ENCODE results near the gene SDHD.

The SDHD gene

DNA sequence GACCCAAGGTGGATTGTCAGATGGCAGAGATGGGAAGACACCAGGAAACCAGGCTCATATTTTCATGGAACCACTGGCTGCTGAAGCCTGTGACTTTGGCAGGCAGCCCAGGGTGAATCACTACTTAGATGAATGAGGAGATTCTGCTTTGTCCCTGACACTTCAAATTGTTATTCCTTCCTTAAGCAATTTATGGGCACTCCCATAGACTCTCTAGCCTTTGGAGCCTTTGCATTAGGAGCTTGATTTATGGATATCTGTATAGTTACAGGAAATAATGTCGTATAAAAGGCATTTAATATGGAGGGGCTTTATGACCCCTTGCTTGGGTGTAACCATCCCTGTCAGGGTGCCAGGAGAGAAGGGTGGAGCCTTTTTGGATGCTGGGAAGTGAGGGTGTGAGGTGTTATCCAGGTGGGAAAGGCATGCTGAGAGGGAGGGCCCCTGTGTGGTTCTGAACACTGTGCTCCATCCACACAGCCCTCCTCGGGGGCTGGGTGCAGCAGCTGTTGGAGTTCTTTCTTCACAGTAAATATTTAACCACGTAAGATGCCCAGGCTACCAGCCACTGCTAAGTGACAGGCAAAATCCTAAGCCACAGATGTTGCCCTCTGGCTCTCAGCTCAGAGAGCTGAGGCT lies 41.9 kb downstream of the SDHD start:
- POLR2A ChIA-PET, result no interaction called here
- TF ChIP-seq, protein P1, sequence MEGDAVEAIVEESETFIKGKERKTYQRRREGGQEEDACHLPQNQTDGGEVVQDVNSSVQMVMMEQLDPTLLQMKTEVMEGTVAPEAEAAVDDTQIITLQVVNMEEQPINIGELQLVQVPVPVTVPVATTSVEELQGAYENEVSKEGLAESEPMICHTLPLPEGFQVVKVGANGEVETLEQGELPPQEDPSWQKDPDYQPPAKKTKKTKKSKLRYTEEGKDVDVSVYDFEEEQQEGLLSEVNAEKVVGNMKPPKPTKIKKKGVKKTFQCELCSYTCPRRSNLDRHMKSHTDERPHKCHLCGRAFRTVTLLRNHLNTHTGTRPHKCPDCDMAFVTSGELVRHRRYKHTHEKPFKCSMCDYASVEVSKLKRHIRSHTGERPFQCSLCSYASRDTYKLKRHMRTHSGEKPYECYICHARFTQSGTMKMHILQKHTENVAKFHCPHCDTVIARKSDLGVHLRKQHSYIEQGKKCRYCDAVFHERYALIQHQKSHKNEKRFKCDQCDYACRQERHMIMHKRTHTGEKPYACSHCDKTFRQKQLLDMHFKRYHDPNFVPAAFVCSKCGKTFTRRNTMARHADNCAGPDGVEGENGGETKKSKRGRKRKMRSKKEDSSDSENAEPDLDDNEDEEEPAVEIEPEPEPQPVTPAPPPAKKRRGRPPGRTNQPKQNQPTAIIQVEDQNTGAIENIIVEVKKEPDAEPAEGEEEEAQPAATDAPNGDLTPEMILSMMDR (IDR thresholded peaks at IDR 0.05; ENCODE audit: insufficient read depth, low read length, missing control alignments), result no peak
- DNase-seq (ENCODE audit: low read depth, low spot score), result peak; percentile 34
- CTCF ChIA-PET, result interaction anchor here (0.6 to 2.1 kb wide), 5 partner anchors 9 to 152 kb away, joined by 3 to 5 read pairs (median 3); no protein-coding TSS in a partner anchor
- H3K4me3 ChIP-seq (ENCODE audit: low read depth, low read length), result no peak overlapping the region

DNA sequence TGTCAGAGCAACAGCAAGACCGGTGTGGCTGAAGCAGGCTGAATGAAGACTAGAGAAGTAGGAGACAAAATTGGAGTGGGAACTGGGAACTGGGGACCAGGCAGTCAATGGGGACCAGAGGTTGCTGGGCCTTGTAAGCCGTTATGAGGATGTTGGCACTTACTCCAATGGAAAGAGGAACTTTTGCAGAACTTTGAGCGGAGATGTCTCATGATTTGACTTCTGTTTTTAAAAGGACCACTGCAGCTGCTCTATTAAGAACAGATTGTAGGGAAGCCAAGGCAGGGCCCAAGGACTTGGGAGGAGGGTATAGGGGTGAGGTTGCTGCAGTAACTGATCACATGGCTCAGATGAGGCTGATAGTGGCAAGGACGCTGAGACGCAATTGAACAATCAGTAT lies 43.0 kb downstream of the SDHD start:
- ChIA-PET POLR2A (no interaction called here), CTCF (interaction anchor here (0.6 to 2.2 kb wide), 4 partner anchors 16 to 151 kb away, joined by 3 to 14 read pairs (median 3); no protein-coding TSS in a partner anchor)
- no peak overlapping the region for H3K4me3 ChIP-seq (ENCODE audit: low read depth, low read length)
- no peak for DNase-seq (ENCODE audit: low read depth, low spot score)
- TF ChIP-seq, protein P1 (IDR thresholded peaks at IDR 0.05; ENCODE audit: insufficient read depth, low read length, missing control alignments), result no peak

DNA sequence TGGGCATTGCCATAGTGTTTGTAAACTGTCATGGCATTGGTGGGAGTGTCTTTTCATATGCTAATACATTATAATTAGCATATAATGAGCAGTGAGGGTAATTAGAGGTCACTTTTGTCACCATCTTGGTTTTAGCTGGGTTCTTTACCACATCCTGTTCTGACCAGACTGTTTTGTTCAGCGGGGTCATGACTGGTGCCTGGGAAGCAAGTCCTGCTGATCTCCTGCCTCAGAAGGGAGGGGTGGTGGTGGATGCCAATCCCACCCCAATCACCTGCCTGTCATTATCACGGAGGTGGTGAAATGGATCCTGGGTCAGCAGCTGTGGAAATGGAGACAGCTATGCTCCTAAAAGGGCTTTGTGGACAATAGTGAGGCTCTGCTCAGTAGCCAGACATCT lies 46.1 kb downstream of the SDHD start:
- no peak for DNase-seq (ENCODE audit: low read depth, low spot score)
- ChIA-PET POLR2A (no interaction called here), CTCF (interaction anchor here (2.8 kb wide), 1 partner anchor 19 kb away, joined by 12 read pairs; no protein-coding TSS in a partner anchor)
- H3K4me3 ChIP-seq (ENCODE audit: low read depth, low read length), result no peak overlapping the region
- TF ChIP-seq, protein P1 (IDR thresholded peaks at IDR 0.05; ENCODE audit: insufficient read depth, low read length, missing control alignments), result no peak

DNA sequence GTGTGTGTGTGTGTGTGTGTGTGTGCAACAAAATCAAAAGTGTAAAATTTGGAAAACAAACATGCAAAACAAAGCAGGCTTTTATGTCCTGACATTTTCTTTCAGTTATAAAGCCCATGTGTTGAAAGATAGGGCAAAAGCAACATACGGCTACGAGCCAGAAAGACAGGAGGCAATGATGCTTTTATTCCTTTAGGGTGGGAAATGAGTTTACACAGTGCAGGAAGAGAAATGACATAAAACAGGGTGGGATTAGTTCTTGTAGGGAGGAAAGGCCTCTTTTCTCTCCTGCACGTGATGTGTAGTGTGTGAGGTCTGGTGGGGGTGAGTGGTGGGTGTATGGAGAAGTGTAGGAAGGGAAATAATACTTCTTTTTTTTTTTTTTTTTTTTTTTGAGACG lies 47.8 kb downstream of the SDHD start:
- H3K4me3 ChIP-seq (ENCODE audit: low read depth, low read length), result no peak overlapping the region
- no peak for DNase-seq (ENCODE audit: low read depth, low spot score)
- POLR2A ChIA-PET, result no interaction called here
- TF ChIP-seq, protein P1 (IDR thresholded peaks at IDR 0.05; ENCODE audit: insufficient read depth, low read length, missing control alignments), result no peak
- CTCF ChIA-PET, result interaction anchor here (2.8 kb wide), 1 partner anchor 21 kb away, joined by 12 read pairs; no protein-coding TSS in a partner anchor

DNA sequence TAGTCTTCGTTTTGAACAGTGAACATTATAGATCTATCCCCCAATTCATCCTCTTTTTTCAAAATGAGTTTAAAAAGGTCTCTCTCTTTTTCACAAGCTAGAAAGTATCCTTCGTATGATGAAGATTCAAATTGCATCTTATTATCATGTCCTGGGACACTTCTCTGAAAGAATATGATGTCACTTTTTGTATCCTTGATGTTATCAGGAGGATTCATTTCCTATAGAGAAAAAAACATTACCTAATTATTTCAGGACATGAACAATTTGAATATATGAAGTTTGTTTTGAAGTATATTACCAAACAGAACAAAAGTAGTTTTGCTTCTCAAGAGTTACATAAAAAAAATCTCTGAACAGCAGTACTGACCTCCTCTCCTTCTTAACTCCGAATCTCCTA lies 56.9 kb downstream of the SDHD start:
- DNase-seq (ENCODE audit: low read depth, low spot score), result no peak
- ChIA-PET POLR2A (no interaction called here), CTCF (interaction anchor here (1.5 to 1.7 kb wide), 2 partner anchors 10 to 13 kb away, joined by 5 read pairs; no protein-coding TSS in a partner anchor)
- H3K4me3 ChIP-seq (ENCODE audit: low read depth, low read length), result no peak overlapping the region
- TF ChIP-seq, protein P1 (IDR thresholded peaks at IDR 0.05; ENCODE audit: insufficient read depth, low read length, missing control alignments), result no peak

All from AG04449 (cell line).